SKM-1 treated with dmso at 0.1 percent for 144 hours (cell line): ENCODE data around the gene ANGPT4.
"Not testable (repeated sequence)": the region's sequence is repeated elsewhere in the genome, so short reads cannot be mapped to it uniquely, and the experiment has no call there.

Experiments used
- DNase-seq: peaks from one replicate; lab custom pipeline; 2025; ENCODE audit not compliant: unreplicated experiment; lab: John Stamatoyannopoulos, UW

The ANGPT4 gene

DNA sequence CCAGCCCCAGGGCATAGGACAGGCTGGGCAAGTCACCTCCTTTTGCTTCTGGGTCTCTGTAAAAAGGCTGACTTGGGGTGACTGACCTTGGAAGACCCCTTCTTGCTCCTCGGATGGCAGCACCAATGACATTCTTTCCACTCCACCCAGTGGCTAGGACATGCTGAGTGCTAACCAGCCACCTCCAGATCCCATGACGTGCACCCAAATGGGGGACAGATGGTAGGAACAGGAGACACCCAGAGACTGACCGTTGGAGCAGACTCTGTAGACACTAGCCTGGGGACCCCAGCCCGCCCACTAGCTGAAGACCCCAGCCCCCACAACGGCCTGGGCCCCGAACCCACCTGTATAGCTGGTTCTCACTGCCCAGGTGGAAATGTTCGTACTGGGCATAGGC, 38.3 kb downstream of the ANGPT4 start:
- no peak for DNase-seq

- no peak for DNase-seq
Measured at GRCh38 chr20:875115-875514, 41.0 kb downstream of the ANGPT4 start.

DNA sequence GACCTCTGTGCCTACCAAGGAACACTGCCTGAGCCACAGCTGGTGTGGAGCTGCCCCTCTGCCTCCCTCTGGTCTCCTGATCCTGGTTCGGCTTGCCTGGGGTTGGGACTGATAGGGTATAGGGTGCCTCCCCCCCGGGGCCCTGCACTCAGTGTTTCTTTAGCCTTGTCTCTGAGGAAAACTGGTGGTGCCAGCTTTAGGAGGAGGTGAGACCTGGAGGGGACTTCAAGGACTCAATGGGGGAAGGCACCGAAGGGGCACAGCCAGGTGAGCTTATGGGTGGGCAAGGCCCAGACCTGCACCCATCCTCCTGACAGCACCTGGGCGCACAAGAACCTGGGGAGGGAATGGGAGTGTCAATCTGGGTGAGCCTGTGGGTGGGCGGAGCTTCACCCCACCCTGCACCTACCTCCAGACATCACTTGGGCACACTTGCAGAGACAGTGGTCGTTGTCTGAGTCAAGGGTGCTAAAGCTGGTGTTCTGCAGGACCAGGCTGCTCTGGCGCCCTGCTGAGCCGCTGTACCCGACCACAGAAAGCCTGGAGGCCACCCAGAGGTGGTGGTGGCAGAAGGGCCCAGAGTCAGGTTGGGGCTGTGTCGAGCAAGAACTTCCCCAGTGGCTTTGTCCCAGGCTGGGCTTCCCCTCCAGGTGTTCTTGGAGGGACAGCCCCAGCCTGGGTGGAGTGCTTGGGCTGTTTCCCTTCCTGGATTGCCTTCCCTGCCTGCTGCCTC, 42.1 kb downstream of the ANGPT4 start:
- no peak for DNase-seq

GRCh38 chr20:872855-873520, 43.1 kb downstream of the ANGPT4 start:
- no peak for DNase-seq

DNA sequence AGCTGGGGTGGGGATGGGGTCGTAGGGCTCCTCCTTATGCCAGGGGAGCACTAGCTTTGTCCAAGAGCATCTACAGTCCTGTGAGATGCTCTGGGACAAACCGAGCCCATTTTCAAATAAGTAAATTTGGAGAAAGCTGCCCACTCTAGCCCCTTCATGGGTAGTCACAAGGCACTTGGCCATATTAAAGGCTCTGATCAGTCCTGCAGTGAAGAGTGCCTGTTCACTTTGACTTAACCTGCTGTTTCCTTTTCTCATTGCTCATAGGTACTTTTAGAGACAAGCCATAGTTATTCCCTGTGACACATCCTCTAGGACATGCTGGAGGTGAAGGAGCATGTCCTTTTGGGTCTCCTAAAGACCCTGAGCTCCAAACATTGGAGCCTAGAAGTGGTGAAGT, 44.2 kb downstream of the ANGPT4 start:
- no peak for DNase-seq

DNA sequence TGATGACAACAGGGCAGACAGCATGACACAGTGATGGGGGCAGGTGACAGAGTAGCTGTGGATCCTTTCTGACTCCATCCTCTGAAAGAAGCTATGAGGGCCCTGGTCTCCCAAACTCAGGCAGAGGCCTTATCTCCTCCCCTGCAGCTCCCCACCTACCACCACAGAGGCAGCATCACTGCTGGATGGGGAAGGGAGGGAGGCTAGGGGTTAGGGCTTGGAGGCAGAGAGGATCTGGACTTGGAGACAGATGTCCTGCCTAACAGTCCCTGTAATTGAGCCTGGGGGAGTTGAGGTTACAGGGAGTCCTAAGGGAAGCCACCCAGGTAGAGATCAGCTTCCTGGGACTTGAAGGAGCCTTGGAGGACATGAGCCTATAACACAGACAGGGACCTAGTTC, 44.7 kb downstream of the ANGPT4 start:
- no peak for DNase-seq

DNA sequence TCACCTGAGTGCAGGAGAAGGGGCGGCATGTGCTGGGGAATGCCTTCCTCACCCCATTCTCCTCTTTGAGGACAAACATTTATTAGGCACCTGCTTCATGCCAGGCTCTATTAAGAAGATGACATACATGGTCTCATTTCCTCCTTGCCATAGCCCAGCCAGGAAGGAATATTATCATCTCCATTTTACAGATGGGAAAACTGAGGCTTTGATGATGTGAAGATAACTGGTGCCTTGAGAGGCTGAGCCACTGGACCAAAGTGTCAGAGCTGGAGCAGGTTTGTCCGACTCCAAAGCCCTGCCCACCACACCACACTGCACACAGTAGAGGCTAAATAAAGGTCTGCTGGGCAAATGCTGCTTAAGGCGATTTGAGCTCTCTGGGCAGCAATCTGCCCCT, 45.4 kb downstream of the ANGPT4 start:
- no peak for DNase-seq

- no peak for DNase-seq
Measured at GRCh38 chr20:869606-870005, 46.5 kb downstream of the ANGPT4 start.

DNA sequence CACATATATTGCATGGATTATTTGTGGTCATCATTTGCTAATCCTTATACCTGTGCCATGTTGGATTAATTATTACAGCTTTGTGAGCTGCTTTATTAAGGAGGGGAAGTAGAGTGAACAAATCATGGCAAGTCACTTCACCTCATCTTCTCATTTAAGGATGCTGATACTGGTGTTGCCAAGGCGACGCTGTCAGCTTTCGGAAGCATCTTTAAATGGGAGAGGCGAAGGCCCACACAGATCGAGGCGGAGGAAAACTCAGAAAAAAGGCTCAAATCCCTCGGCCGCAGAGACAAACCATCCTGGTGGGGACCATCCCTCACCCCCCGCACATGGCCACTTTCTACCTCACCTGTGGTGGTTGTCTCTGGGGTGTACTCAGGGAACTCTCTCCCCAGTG, 47.9 kb downstream of the ANGPT4 start:
- no peak for DNase-seq

DNA sequence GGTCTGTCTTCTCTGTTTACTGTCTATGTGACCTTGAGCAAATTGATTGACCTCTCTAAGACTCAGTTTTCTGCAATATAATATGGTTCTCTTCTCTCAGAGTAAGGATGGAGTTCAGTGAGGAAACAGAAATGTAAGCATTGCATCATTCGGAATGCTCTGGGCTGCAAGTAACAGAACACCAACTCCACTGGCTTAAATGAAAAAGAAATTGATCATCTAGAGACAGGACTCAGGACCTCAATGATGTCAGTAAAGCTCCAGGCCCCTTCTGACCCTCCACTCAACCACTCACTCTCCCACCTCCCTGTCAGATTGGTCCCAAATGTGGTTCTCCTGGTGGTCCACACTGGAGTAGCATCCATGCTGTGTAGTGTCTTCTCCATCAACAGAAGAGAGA, 50.7 kb downstream of the ANGPT4 start:
- DNase-seq = no peak

- no peak for DNase-seq
Measured at GRCh38 chr20:860891-861290, 55.2 kb downstream of the ANGPT4 start.

GRCh38 chr20:859751-860231, 56.3 kb downstream of the ANGPT4 start:
- DNase-seq = no peak

DNA sequence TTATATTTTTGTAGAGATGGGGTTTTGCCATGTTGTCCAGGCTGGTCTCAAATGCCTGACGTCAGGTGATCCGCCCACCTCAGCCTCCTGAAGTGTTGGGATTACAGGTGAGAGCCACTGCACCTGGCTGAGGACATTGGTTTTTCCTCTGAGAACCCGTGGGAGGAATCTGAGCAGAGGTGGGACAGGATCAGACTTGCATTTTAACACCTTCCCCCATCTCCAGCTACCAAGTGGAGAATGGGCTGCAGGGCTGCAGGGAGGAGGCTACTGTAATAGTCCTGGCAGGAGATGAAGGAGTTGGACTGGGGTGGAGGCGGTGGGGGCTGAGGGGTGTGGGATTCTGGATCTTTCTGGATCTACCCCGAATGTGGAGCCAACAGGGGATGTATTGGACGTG, 58.1 kb downstream of the ANGPT4 start:
- no peak for DNase-seq

GRCh38 chr20:856361-856775, 59.8 kb downstream of the ANGPT4 start:
- no peak for DNase-seq

- DNase-seq = no peak
Measured at GRCh38 chr20:855466-856360, 60.4 kb downstream of the ANGPT4 start.

GRCh38 chr20:854601-855000, 61.5 kb downstream of the ANGPT4 start:
- DNase-seq = no peak

DNA sequence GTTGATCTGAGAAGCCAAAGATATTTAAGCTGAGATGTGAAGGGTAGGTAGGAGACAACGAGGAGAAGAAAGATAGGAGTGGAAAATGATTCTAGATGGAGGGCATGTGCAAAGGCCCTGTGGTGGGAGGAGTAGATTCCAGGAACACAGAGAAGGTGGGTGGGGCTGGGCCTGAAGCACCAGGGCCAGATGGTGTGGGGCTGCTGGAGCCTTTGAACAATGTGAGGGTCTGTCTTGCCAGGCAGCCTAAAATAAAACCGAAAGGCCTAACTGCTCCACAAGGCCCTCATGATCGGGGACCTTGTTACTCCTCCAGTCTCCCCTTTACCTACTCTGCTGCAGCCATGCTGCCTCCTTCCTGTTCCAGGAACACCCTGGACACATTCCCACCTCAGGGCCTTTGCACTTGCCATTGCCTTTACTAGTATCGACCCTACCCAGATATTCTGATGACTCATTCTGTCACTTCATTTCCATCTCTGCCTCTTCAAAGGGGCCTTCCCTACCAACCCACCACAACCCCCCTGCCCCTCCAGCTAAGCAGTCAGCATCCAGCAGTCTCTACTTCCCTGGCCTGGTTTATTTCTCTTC, 62.6 kb downstream of the ANGPT4 start:
- DNase-seq = no peak

DNA sequence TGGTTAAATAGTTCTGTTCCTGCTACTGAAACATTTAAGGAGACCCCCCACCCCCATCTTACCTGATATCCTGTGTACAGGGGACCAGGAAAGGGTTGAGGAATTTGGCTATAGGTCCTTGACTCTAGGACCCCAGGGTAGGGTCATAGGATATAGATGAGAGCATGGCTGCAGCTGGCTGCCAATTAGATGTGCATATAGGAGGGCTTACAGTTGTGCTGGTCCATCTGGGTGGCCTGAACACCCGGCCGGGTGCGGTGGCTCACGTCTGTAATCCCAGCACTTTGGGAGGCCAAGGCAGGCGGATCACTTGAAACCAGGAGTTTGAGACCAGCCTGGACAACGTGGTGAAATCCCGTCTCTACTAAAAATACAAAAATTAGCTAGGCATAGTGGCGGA, 67.4 kb downstream of the ANGPT4 start:
- DNase-seq = not testable (repeated sequence)

- DNase-seq = no peak
Measured at GRCh38 chr20:848193-848592, 67.9 kb downstream of the ANGPT4 start.

- peak; percentile 4 for DNase-seq
Measured at GRCh38 chr20:846894-847278, 69.2 kb downstream of the ANGPT4 start.
